ENCODE data around the gene HDGF. TPM values are rescaled to one million over a fixed set of nuclear protein-coding genes. Genes with fewer than 3 reads are reported as not detected.
A peak's percentile ranks its signal among the peaks of the same experiment; 100 is the strongest.

HDGF gene
- total and polyA plus RNA-seq, 10 donors: 48.8 to 143 (median 95.6) TPM

GRCh38 chr1:156741481-156741983, 9.9 kb downstream of the HDGF start:
- Histone ChIP-seq H3K36me3 (peaks cover 0 to 63% (median 42%) of the 10 kb centered on the region in 6 donors), H3K9me3 (no peaks in the 10 kb centered on the region), H3K4me3 (peak overlapping the region in 6 of 8 donors; percentile 87 to 92 (median 90)), H3K27me3 (replicated peaks in 1 of 7) (no peaks in the 10 kb centered on the region), H3K4me1 (peaks cover 17 to 78% (median 42%) of the 10 kb centered on the region in 6 donors), H3K27ac (peak overlapping the region; percentile 87 to 96 (median 91))
- no peak for DNase-seq
- intact Hi-C loops (cut with DNase I; ENCODE audit: low total_unique reads): no loop called here
- WGBS, 5 donors: 29 to 51% (median 35%) methylated on average over 8 of the region's 8 CpGs
- TF ChIP-seq POLR2AphosphoS5 (IDR thresholded peaks at IDR 0.05) (no peak), POLR2A (IDR thresholded peaks at IDR 0.05) (peak in 1 of 3 donors; percentile 42)

DNA sequence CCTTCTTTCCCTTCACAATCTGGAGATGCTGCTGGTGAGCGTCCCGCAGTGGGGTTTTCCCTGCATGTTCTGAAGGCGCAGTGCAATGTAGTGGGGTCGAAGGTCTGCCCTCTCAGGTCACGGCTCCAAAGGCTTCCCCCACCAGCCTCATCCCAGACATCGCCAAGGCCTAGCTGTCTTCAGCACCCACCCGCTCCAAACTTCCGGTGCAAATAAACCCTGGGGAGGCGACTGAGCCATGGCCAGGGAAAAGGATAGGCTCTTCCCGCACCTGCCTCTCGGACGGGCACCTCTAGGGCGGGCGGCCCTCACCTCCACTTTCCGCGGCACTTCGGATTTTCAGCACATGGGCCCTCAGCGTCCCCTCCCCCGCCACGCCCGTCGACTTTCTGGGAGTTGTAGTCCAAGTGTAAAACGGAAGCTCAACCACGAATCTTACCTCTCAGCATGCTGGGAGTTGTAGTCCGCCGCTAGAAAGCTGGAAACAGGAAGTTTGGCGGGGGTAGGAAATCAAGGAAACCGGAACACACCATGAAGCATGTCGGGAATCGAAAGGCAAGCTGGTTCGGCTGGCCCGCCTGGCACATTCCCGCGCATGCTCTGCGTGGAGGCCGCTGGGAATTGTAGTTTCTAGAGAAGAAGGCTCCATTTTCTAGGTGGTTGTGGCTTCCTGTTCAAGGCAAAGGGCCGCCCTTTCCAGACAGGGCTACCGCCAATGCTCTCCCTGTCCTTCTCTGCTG, 10.6 kb downstream of the HDGF start, which contains the start of gene MRPL24:
Gene MRPL24 (minus strand): TSS at position 348 of the 740 bp plus-strand sequence. CDS start 2,384 bp downstream, outside the sequence.
- Histone ChIP-seq H3K27ac (peak within 1 kb of the TSS; percentile 87 to 96 (median 91)), H3K36me3 (peaks cover 0 to 69% (median 48%) of the 10 kb centered on the region in 6 donors)
- intact Hi-C loops (cut with DNase I; ENCODE audit: low total_unique reads): no loop called here

GRCh38 chr1:156740237-156740740, 11.2 kb downstream of the HDGF start:
- H3K27me3 ChIP-seq (replicated peaks in 1 of 7): no peaks in the 10 kb centered on the region
- peaks cover 0 to 72% (median 50%) of the 10 kb centered on the region in 6 donors for H3K36me3 ChIP-seq
- TF ChIP-seq POLR2A (IDR thresholded peaks at IDR 0.05): no peak
- TF ChIP-seq POLR2AphosphoS5 (IDR thresholded peaks at IDR 0.05): no peak
- TF ChIP-seq, protein P1, sequence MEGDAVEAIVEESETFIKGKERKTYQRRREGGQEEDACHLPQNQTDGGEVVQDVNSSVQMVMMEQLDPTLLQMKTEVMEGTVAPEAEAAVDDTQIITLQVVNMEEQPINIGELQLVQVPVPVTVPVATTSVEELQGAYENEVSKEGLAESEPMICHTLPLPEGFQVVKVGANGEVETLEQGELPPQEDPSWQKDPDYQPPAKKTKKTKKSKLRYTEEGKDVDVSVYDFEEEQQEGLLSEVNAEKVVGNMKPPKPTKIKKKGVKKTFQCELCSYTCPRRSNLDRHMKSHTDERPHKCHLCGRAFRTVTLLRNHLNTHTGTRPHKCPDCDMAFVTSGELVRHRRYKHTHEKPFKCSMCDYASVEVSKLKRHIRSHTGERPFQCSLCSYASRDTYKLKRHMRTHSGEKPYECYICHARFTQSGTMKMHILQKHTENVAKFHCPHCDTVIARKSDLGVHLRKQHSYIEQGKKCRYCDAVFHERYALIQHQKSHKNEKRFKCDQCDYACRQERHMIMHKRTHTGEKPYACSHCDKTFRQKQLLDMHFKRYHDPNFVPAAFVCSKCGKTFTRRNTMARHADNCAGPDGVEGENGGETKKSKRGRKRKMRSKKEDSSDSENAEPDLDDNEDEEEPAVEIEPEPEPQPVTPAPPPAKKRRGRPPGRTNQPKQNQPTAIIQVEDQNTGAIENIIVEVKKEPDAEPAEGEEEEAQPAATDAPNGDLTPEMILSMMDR (IDR thresholded peaks at IDR 0.05 in 8 of 11, conservative IDR thresholded peaks at IDR 0.05 in 3 of 11): no peak
- H3K9me3 ChIP-seq: no peaks in the 10 kb centered on the region
- H3K4me3 ChIP-seq: peak overlapping the region; percentile 84 to 92 (median 90)
- peaks cover 11 to 65% (median 30%) of the 10 kb centered on the region in 6 donors for H3K4me1 ChIP-seq
- no peak for DNase-seq
- peak overlapping the region; percentile 87 to 96 (median 91) for H3K27ac ChIP-seq
- 17 to 33% (median 21%) methylated on average over 7 of the region's 7 CpGs for WGBS, 5 donors
- intact Hi-C loops (cut with DNase I; ENCODE audit: low total_unique reads): no loop called here

More for the DNA sequence above, 10.6 kb downstream of the HDGF start, which contains the start of gene MRPL24:
- Histone ChIP-seq H3K27me3 (replicated peaks in 1 of 7) (no peaks in the 10 kb centered on the region), H3K4me3 (peak within 1 kb of the TSS; percentile 84 to 92 (median 90)), H3K9me3 (no peaks in the 10 kb centered on the region), H3K4me1 (peaks cover 11 to 71% (median 36%) of the 10 kb centered on the region in 6 donors)
- TF ChIP-seq POLR2AphosphoS5 (IDR thresholded peaks at IDR 0.05): peak; percentile 90 to 97 (median 92)
- TF ChIP-seq POLR2A (IDR thresholded peaks at IDR 0.05): peak in 1 of 3 donors; percentile 80
- TF ChIP-seq, protein P1 (IDR thresholded peaks at IDR 0.05 in 8 of 11, conservative IDR thresholded peaks at IDR 0.05 in 3 of 11): peak in 2 of 11 experiments; percentile 12 to 15
- peak; percentile 98 for DNase-seq
- 0 to 1% (median 0%) methylated on average over 27 to 38 of the region's 38 CpGs for WGBS, 5 donors

DNA sequence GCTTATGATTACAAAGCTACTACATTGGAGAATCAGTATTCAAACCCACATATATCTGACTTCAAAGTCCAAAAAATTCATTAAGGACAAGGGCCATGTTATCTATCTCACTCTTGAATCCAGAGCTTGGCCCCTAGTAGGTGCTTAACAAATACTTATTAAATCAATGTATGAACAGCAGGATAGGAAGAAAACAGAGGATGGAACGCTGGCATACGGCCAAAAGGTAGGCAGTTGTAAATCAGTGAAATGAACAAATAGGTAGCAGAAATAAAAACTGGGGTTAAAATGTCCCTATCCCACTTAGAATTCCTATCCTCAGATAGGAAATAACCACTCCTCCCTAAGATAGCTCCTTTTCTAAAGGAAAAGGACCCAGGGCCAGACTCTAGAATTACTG, 12.6 kb downstream of the HDGF start:
- Histone ChIP-seq H3K27ac (no peak overlapping the region), H3K27me3 (replicated peaks in 1 of 7) (no peaks in the 10 kb centered on the region), H3K4me3 (no peak overlapping the region), H3K4me1 (peaks cover 11 to 51% (median 24%) of the 10 kb centered on the region in 6 donors), H3K9me3 (no peaks in the 10 kb centered on the region), H3K36me3 (peaks cover 0 to 72% (median 40%) of the 10 kb centered on the region in 6 donors)
- WGBS, 5 donors: 87 to 96% (median 92%) methylated on average over 2 of the region's 2 CpGs
- TF ChIP-seq, protein P1 (IDR thresholded peaks at IDR 0.05 in 8 of 11, conservative IDR thresholded peaks at IDR 0.05 in 3 of 11): no peak
- intact Hi-C loops (cut with DNase I; ENCODE audit: low total_unique reads): no loop called here
- DNase-seq: no peak

Data from spleen (tissue), 11 donors.